ENCODE data around the gene ANKRD61. TPM values are rescaled to one million over a fixed set of nuclear protein-coding genes. Genes with fewer than 3 reads are reported as not detected.

ANKRD61 gene
- total RNA-seq, 1 donor from 2014 or later: 0.20 TPM

Other genes with a start within 250 kb of the ANKRD61 start
- 24.5 TPM for gene RNF216, start 249.7 kb upstream of the ANKRD61 start, total RNA-seq
- not detected for gene OCM, start 150.6 kb upstream of the ANKRD61 start, total RNA-seq
- 43.2 TPM for gene CCZ1, start 132.6 kb upstream of the ANKRD61 start, total RNA-seq
- gene RSPH10B, start 60.7 kb upstream of the ANKRD61 start, total RNA-seq: not detected
- gene PMS2, start 22.3 kb upstream of the ANKRD61 start, total RNA-seq: 5.9 TPM
- gene AIMP2, start 22.1 kb upstream of the ANKRD61 start, total RNA-seq: 54.8 TPM
- gene EIF2AK1, start 27.8 kb downstream of the ANKRD61 start, total RNA-seq: 45.4 TPM
- gene USP42, start 73.6 kb downstream of the ANKRD61 start, total RNA-seq: 5.2 TPM
- gene CYTH3, start 241.2 kb downstream of the ANKRD61 start, total RNA-seq: 27.8 TPM